Measurements from ENCODE around the gene ZC3H12C. TPM values are rescaled to one million over a fixed set of nuclear protein-coding genes. Genes with fewer than 3 reads are reported as not detected.
A peak's percentile ranks its signal among the peaks of the same experiment; 100 is the strongest.

Gene ZC3H12C
- total RNA-seq, 6 experiments from 2014 or later = 3.0 to 6.4 (median 5.0) TPM

DNA sequence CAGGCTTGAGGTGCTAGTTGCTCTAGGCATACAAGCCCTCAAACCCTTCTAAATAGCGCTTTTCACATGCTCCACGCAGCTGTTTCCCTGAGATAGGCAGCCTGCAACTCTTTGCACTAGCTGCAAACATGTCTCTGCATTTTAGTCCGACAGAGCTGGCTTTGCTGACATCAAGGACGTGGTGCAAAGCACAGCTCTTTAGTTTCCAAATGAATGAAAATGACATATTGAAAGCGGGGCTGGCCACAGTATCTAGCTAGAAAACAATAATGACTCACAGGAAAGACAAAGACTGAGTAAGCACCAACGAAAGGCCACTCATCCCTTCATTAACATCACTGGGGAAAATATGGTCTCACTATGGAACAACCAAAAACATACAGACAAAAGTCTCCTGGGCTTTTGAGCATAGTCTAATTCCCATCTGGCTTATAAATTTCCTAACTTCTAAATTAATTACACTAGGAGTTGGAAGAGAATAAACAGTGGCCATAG is 15.3 kb upstream of the ZC3H12C start:
- peak; percentile 75 for DNase-seq
- Mint-ChIP-seq H3K4me1 (ENCODE audit: low read depth) (peaks cover 35% of the 10 kb centered on the region), H3K27ac (peak overlapping the region; percentile 88), H3K4me3 (peak overlapping the region; percentile 80), H3K9me3 (no peaks in the 10 kb centered on the region), H3K36me3 (ENCODE audit: low read depth) (no peaks in the 10 kb centered on the region), H3K27me3 (ENCODE audit: insufficient read depth) (peaks cover 1% of the 10 kb centered on the region; the same call in 1 of the 2 replicates)
- TF ChIP-seq, protein P1, sequence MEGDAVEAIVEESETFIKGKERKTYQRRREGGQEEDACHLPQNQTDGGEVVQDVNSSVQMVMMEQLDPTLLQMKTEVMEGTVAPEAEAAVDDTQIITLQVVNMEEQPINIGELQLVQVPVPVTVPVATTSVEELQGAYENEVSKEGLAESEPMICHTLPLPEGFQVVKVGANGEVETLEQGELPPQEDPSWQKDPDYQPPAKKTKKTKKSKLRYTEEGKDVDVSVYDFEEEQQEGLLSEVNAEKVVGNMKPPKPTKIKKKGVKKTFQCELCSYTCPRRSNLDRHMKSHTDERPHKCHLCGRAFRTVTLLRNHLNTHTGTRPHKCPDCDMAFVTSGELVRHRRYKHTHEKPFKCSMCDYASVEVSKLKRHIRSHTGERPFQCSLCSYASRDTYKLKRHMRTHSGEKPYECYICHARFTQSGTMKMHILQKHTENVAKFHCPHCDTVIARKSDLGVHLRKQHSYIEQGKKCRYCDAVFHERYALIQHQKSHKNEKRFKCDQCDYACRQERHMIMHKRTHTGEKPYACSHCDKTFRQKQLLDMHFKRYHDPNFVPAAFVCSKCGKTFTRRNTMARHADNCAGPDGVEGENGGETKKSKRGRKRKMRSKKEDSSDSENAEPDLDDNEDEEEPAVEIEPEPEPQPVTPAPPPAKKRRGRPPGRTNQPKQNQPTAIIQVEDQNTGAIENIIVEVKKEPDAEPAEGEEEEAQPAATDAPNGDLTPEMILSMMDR (IDR thresholded peaks at IDR 0.05) = no peak

- H3K27me3 Mint-ChIP-seq (ENCODE audit: insufficient read depth) = no peaks in the 10 kb centered on the region
Measured at GRCh38 chr11:110078923-110079544, 14.2 kb upstream of the ZC3H12C start.

DNA sequence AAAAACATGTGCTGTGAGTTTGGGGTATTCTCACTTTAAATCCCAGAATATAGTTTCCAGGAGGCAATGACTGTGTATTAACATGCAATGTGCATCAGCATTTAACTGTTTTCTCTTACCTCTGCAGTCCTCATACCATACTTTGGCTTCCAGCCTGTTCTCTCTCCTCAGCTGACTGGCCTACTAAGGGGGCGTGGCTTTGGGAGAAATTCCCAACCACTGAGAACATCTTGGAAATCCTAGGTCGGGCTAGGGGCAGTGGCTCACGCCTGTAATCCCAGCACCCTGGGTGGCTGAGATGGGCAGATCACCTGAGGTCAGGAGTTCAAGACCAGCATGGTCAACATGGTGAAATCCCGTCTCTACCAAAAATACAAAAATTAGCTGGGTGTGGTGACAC is 13.5 kb upstream of the ZC3H12C start:
- TF ChIP-seq, protein P1 (IDR thresholded peaks at IDR 0.05) = no peak
- no peak for DNase-seq
- no peaks in the 10 kb centered on the region for H3K9me3 Mint-ChIP-seq
- H3K4me3 Mint-ChIP-seq = no peak overlapping the region
- H3K4me1 Mint-ChIP-seq (ENCODE audit: low read depth) = peaks cover 35% of the 10 kb centered on the region
- H3K27me3 Mint-ChIP-seq (ENCODE audit: insufficient read depth) = no peaks in the 10 kb centered on the region
- no peak overlapping the region for H3K27ac Mint-ChIP-seq
- no peaks in the 10 kb centered on the region for H3K36me3 Mint-ChIP-seq (ENCODE audit: low read depth)

More at GRCh38 chr11:110078923-110079544, 14.2 kb upstream of the ZC3H12C start:
- no peak overlapping the region for H3K27ac Mint-ChIP-seq
- H3K9me3 Mint-ChIP-seq = no peaks in the 10 kb centered on the region
- H3K4me3 Mint-ChIP-seq = no peak overlapping the region
- H3K4me1 Mint-ChIP-seq (ENCODE audit: low read depth) = peaks cover 35% of the 10 kb centered on the region
- H3K36me3 Mint-ChIP-seq (ENCODE audit: low read depth) = no peaks in the 10 kb centered on the region
- TF ChIP-seq, protein P1 (IDR thresholded peaks at IDR 0.05) = no peak
- no peak for DNase-seq

DNA sequence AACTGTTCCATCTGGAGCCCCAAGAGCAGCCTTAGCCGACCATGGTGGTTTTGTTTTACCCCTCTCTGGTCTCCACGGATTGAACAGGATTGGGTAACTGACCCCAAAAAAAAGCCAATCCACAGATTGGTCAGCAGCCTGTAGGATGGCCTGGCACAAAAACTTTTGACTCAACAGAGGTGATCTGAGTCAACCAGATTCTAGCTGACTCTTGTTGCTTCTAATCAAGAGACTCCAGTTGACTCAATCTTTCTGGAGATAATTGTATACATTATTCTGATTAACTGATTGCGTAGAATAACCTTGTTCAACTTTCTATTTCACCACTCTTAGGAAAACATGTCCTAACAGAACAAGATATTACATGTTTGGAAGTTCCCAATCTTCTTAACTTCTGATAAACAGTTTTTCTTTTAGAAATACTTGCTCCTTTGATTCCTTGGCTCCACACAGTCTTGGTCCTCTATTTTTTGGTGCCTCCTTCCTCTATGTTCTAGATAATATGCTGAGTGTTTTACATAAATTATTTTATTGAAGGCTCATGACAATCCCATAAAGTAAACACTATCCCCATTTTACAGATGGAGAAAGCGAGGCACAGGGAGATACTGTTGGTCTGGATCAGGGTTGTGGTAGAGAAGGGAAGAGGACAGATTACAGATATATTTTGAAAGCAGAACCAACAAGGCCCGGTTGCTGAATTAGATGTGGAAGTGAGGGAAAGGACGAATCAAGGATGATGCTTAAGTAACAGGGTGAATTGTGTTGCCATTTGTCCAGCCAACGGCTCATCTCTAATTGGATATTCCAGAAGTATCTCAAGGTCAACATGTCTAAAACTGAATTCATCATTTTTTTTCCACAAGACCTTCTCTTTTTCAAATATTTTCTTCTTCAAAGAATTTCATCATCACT is 11.5 kb upstream of the ZC3H12C start:
- peaks cover 32% of the 10 kb centered on the region for H3K4me1 Mint-ChIP-seq (ENCODE audit: low read depth)
- no peak overlapping the region for H3K27ac Mint-ChIP-seq
- no peaks in the 10 kb centered on the region for H3K36me3 Mint-ChIP-seq (ENCODE audit: low read depth)
- no peak for DNase-seq
- H3K27me3 Mint-ChIP-seq (ENCODE audit: insufficient read depth) = no peaks in the 10 kb centered on the region
- H3K9me3 Mint-ChIP-seq = no peaks in the 10 kb centered on the region
- TF ChIP-seq, protein P1 (IDR thresholded peaks at IDR 0.05) = no peak
- no peak overlapping the region for H3K4me3 Mint-ChIP-seq

- DNase-seq = no peak
- Mint-ChIP-seq H3K27ac (no peak overlapping the region), H3K36me3 (ENCODE audit: low read depth) (no peaks in the 10 kb centered on the region), H3K27me3 (ENCODE audit: insufficient read depth) (no peaks in the 10 kb centered on the region), H3K4me3 (no peak overlapping the region), H3K9me3 (no peaks in the 10 kb centered on the region), H3K4me1 (ENCODE audit: low read depth) (peaks cover 30% of the 10 kb centered on the region)
- TF ChIP-seq, protein P1 (IDR thresholded peaks at IDR 0.05) = no peak
Measured at GRCh38 chr11:110082899-110083298, 10.3 kb upstream of the ZC3H12C start.
